ENCODE data around the gene IGSF22. TPM values are rescaled to one million over a fixed set of nuclear protein-coding genes. Genes with fewer than 3 reads are reported as not detected.

Gene IGSF22
- total and polyA plus RNA-seq, 9 of the 15 experiments (the other 6 are each of a cell fraction or from before 2014, with no cell fraction given): not detected

GRCh38 chr11:18691467-18692140 lies 34.4 kb downstream of the IGSF22 start (continued):
- TF ChIP-seq ZNF518B (CRISPR knock-in tag; IDR thresholded peaks at IDR 0.05): 0 out of 2 replicates have a peak, but pooled peaks have one; percentile 23
- TF ChIP-seq ZNF589 (CRISPR knock-in tag; IDR thresholded peaks at IDR 0.05; ENCODE audit: low read depth): peak; percentile 97
- TF ChIP-seq ERF (CRISPR knock-in tag; IDR thresholded peaks at IDR 0.05): peak; percentile 90; the same call in 1 of the 2 replicates
- TF ChIP-seq ARID1B (IDR thresholded peaks at IDR 0.05): peak; percentile 69
- peak; percentile 39; the same call in 1 of the 2 replicates for TF ChIP-seq VEZF1 (CRISPR knock-in tag; IDR thresholded peaks at IDR 0.05)
- TF ChIP-seq ZNF140 (CRISPR knock-in tag; IDR thresholded peaks at IDR 0.05): 0 out of 2 replicates have a peak, but pooled peaks have one; percentile 37
- TF ChIP-seq ZNF584 (CRISPR knock-in tag; IDR thresholded peaks at IDR 0.05; ENCODE audit: low read depth): peak; percentile 94
- TF ChIP-seq ZSCAN32 (CRISPR knock-in tag; IDR thresholded peaks at IDR 0.05): 0 out of 2 replicates have a peak, but pooled peaks have one; percentile 53
- peak in 1 of 2 experiments; percentile 93; a peak in 2 of 4 replicates for TF ChIP-seq TEAD1 (CRISPR knock-in tag; IDR thresholded peaks at IDR 0.05)
- TF ChIP-seq ATF7 (IDR thresholded peaks at IDR 0.05): 0 out of 2 replicates have a peak, but pooled peaks have one; percentile 23
- TF ChIP-seq RREB1 (CRISPR knock-in tag; IDR thresholded peaks at IDR 0.05): peak; percentile 91
- TF ChIP-seq ZNF197 (CRISPR knock-in tag; IDR thresholded peaks at IDR 0.05; ENCODE audit: low read depth): peak; percentile 81; the same call in 1 of the 2 replicates
- TF ChIP-seq HBP1 (CRISPR knock-in tag; IDR thresholded peaks at IDR 0.05): peak; percentile 81; the same call in 1 of the 2 replicates

Data from K562 (cell line).